ENCODE data around the gene HSPB9.
A peak's percentile ranks its signal among the peaks of the same experiment; 100 is the strongest.

Gene HSPB9

GRCh38 chr17:42122371-42123303 lies at the start of gene HSPB9:
Gene HSPB9, plus strand, starts transcription at chr17:42122804. Its CDS starts 47 bp downstream, at chr17:42122851.
- DNase-seq, result peak; percentile 84

GRCh38 chr17:42075789-42076188 lies 46.8 kb upstream of the HSPB9 start:
- no peak for DNase-seq

- DNase-seq, result no peak
Measured at GRCh38 chr17:42076797-42077559, 45.6 kb upstream of the HSPB9 start.

- DNase-seq, result no peak
Measured at GRCh38 chr17:42077755-42078154, 44.8 kb upstream of the HSPB9 start.

GRCh38 chr17:42078396-42079043 lies 44.1 kb upstream of the HSPB9 start:
- DNase-seq, result no peak

- no peak for DNase-seq
Measured at GRCh38 chr17:42079541-42079940, 43.1 kb upstream of the HSPB9 start.

- DNase-seq, result no peak
Measured at GRCh38 chr17:42081516-42082129, 41.0 kb upstream of the HSPB9 start.

- DNase-seq, result no peak
Measured at GRCh38 chr17:42087042-42087701, 35.4 kb upstream of the HSPB9 start.

GRCh38 chr17:42087736-42088705 lies 34.6 kb upstream of the HSPB9 start:
- DNase-seq, result no peak

GRCh38 chr17:42088736-42089135 lies 33.9 kb upstream of the HSPB9 start:
- no peak for DNase-seq

- DNase-seq, result no peak
Measured at GRCh38 chr17:42090964-42091790, 31.4 kb upstream of the HSPB9 start.

GRCh38 chr17:42092939-42093338 lies 29.7 kb upstream of the HSPB9 start:
- DNase-seq, result no peak

GRCh38 chr17:42094375-42095069 lies 28.1 kb upstream of the HSPB9 start:
- no peak for DNase-seq

- no peak for DNase-seq
Measured at GRCh38 chr17:42096360-42097111, 26.1 kb upstream of the HSPB9 start.

GRCh38 chr17:42097691-42098631 lies 24.6 kb upstream of the HSPB9 start, which contains the start of gene ZNF385C:
Gene ZNF385C, minus strand, starts transcription at chr17:42098473. Its CDS starts 35,417 bp downstream, at chr17:42063056.
- peak; percentile 39 for DNase-seq

- peak; percentile 65 for DNase-seq
Measured at GRCh38 chr17:42098730-42099399, 23.7 kb upstream of the HSPB9 start.
